CD14-positive monocyte (primary cell): ENCODE results near the gene RAF1. TPM values are rescaled to one million over a fixed set of nuclear protein-coding genes. Genes with fewer than 3 reads are reported as not detected.
A peak's percentile ranks its signal among the peaks of the same experiment; 100 is the strongest.

Experiments
- DNase-seq, 3 donors: peaks; one replicate each; pipeline ENCODE4 v3.0.0-alpha.2; 2011 to 2022
- H2AFZ ChIP-seq: 2 replicates; pipeline ENCODE4 v1.6.0; 2012; ENCODE audit warnings: mild to moderate bottlenecking, low read depth, low read length, inconsistent platforms; ENCODE audit not compliant: insufficient read depth, poor library complexity, severe bottlenecking
- H3K27ac ChIP-seq, 2 donors: 1 replicate in 1 of 2; 2 replicates in 1 of 2; pipeline ENCODE4 v1.5.1; 2012 to 2013; ENCODE audit warnings: low read length in 2 of 2, control low read depth in 1 of 2, inconsistent platforms in 1 of 2, low read depth in 1 of 2, mild to moderate bottlenecking in 1 of 2
- H3K27me3 ChIP-seq, 2 donors: one replicate each; pipeline versions ENCODE4 v1.6.0 to v1.6.1; 2011 to 2013; ENCODE audit warnings: low read length in 2 of 2; ENCODE audit not compliant: control insufficient read depth in 2 of 2, insufficient read depth in 2 of 2
- H3K36me3 ChIP-seq, 2 donors: replicated peaks in 1 of 2; 1 replicate in 1 of 2; 2 replicates in 1 of 2; pipeline versions ENCODE4 v1.5.1 to v1.6.1; 2012 to 2013; ENCODE audit warnings: low read length in 2 of 2, control low read depth in 1 of 2, inconsistent platforms in 1 of 2, mild to moderate bottlenecking in 1 of 2; ENCODE audit not compliant: insufficient read depth in 2 of 2, control insufficient read depth in 1 of 2
- H3K4me1 ChIP-seq, 2 donors: 1 replicate in 1 of 2; 2 replicates in 1 of 2; pipeline versions ENCODE4 v1.5.1 to v1.6.1; 2012 to 2013; ENCODE audit warnings: low read length in 2 of 2, control low read depth in 1 of 2, inconsistent platforms in 1 of 2, mild to moderate bottlenecking in 1 of 2, moderate library complexity in 1 of 2; ENCODE audit not compliant: insufficient read depth in 2 of 2, control insufficient read depth in 1 of 2
- H3K4me2 ChIP-seq: replicated peaks from 2 replicates; pipeline ENCODE3; 2012; ENCODE audit warnings: low read length, moderate library complexity, mild to moderate bottlenecking; ENCODE audit not compliant: poor library complexity, severe bottlenecking; ENCODE audit errors: extremely low read depth
- H3K4me3 ChIP-seq, 3 experiments: fragments of 200-600 bp in 1 of 3; sonication (generic) in 1 of 3; replicated peaks in 1 of 3; 1 replicate in 2 of 3; 2 replicates in 1 of 3; pipeline ENCODE4 v1.5.1; 2011 to 2013; ENCODE audit warnings: low read length in 3 of 3, mild to moderate bottlenecking in 3 of 3, control low read depth in 2 of 3, low read depth in 2 of 3, inconsistent platforms in 1 of 3, moderate library complexity in 1 of 3
- H3K79me2 ChIP-seq: 2 replicates; pipeline ENCODE4 v1.6.0; 2012; ENCODE audit warnings: mild to moderate bottlenecking, control low read depth, inconsistent platforms, low read length, moderate library complexity; ENCODE audit not compliant: insufficient read depth
- H3K9ac ChIP-seq: 2 replicates; pipeline ENCODE4 v1.6.0; 2017; ENCODE audit warnings: low read length, mild to moderate bottlenecking; ENCODE audit not compliant: insufficient read depth, poor library complexity, severe bottlenecking
- H3K9me3 ChIP-seq, 2 donors: replicated peaks in 1 of 2; 1 replicate in 1 of 2; 2 replicates in 1 of 2; pipeline versions ENCODE4 v1.5.1 to v1.6.1; 2012 to 2013; ENCODE audit warnings: low read length in 2 of 2, control low read depth in 1 of 2; ENCODE audit not compliant: control insufficient read depth in 1 of 2, insufficient read depth in 1 of 2
- H4K20me1 ChIP-seq: 2 replicates; pipeline ENCODE4 v1.6.0; 2012; ENCODE audit warnings: mild to moderate bottlenecking, low read length, control low read depth, moderate library complexity; ENCODE audit not compliant: insufficient read depth
- H3K27ac Mint-ChIP-seq, 7 donors: one replicate each; pipeline ENCODE4 v1.8.0; 2020; ENCODE audit warnings: mild to moderate bottlenecking in 7 of 7, mixed read lengths in 7 of 7, moderate library complexity in 6 of 7, inconsistent platforms in 2 of 7
- H3K27me3 Mint-ChIP-seq, 3 donors: one replicate each; pipeline ENCODE4 v1.8.0; 2021 to 2022; ENCODE audit warnings: low read depth in 3 of 3, mild to moderate bottlenecking in 3 of 3, mixed read lengths in 3 of 3, moderate library complexity in 3 of 3, inconsistent platforms in 1 of 3
- H3K36me3 Mint-ChIP-seq, 2 donors: one replicate each; pipeline ENCODE4 v1.8.0; 2020; ENCODE audit warnings: mixed read lengths in 2 of 2, inconsistent platforms in 1 of 2, mild to moderate bottlenecking in 1 of 2
- H3K4me1 Mint-ChIP-seq: one replicate; pipeline ENCODE4 v1.8.0; 2020; ENCODE audit warnings: mild to moderate bottlenecking, mixed read lengths
- H3K4me3 Mint-ChIP-seq, 2 donors: one replicate each; pipeline ENCODE4 v1.8.0; 2020; ENCODE audit warnings: mild to moderate bottlenecking in 2 of 2, mixed read lengths in 2 of 2, moderate library complexity in 1 of 2
- H3K9me3 Mint-ChIP-seq, 7 donors: one replicate each; pipeline ENCODE4 v1.8.0; 2020 to 2022; ENCODE audit warnings: mixed read lengths in 7 of 7, mild to moderate bottlenecking in 6 of 7, moderate library complexity in 6 of 7, inconsistent platforms in 2 of 7
- WGBS: methylation state at CpG from one replicate; pipeline ENCODE4 v1.1.5; 2013; ENCODE audit warnings: missing lambda C conversion rate; ENCODE audit not compliant: insufficient coverage; 5-methylcytosine and 5-hydroxymethylcytosine counted together
- intact Hi-C, 2 donors: fragments of 100-400 bp; cut with micrococcal nuclease; formaldehyde crosslinking; loops; one replicate each; pipeline versions ENCODE4 v1.15.0 to v1.15.1; 2023
- polyA plus RNA-seq, 3 donors: library from polyadenylated mRNA; depleted of rRNA in 1 of 3; unstranded in 2 of 3; stranded (reverse) in 1 of 3; fragments of 300-500 nt in 2 of 3; fragments of >200 nt in 1 of 3; fragmentation: Illumina TruSeq in 2 of 3; gene quantifications; 1 replicate in 2 of 3; 2 replicates in 1 of 3; pipeline ENCODE4 v1.2.3, GENCODE V29; 2012 to 2021
- TF ChIP-seq, protein P1 (sequence below): fragments of 200-600 bp; IDR thresholded peaks from one replicate; pipeline ENCODE4 v1.8.0; 2022; ENCODE audit warnings: antibody characterized with exemption, mild to moderate bottlenecking

The RAF1 gene
- polyA plus RNA-seq, 3 donors = 73.0 to 181 (median 79.5) TPM

GRCh38 chr3:12630292-12630691, 33.6 kb downstream of the RAF1 start:
- intact Hi-C loops = no loop called here
- Histone ChIP-seq H3K27me3 (no peaks in the 10 kb centered on the region), H3K4me3 (no peak overlapping the region), H3K79me2 (peaks cover 100% of the 10 kb centered on the region), H3K4me1 (peaks cover 12 to 16% of the 10 kb centered on the region in 2 donors), H3K4me2 (no peak overlapping the region), H2AFZ (no peak overlapping the region), H4K20me1 (peaks cover 100% of the 10 kb centered on the region), H3K36me3 (peaks cover 0 to 4% of the 10 kb centered on the region in 2 donors), H3K27ac (peak overlapping the region in 1 of 2 donors; percentile 55), H3K9ac (no peak overlapping the region), H3K9me3 (no peaks in the 10 kb centered on the region)
- Mint-ChIP-seq H3K36me3 (peaks cover 4 to 15% of the 10 kb centered on the region in 2 donors), H3K9me3 (no peaks in the 10 kb centered on the region), H3K4me1 (peaks cover 46% of the 10 kb centered on the region), H3K4me3 (no peak overlapping the region), H3K27me3 (peaks cover 0 to 2% (median 0%) of the 10 kb centered on the region in 3 donors), H3K27ac (peak overlapping the region in 5 of 7 donors; percentile 3 to 58 (median 51))
- TF ChIP-seq, protein P1, sequence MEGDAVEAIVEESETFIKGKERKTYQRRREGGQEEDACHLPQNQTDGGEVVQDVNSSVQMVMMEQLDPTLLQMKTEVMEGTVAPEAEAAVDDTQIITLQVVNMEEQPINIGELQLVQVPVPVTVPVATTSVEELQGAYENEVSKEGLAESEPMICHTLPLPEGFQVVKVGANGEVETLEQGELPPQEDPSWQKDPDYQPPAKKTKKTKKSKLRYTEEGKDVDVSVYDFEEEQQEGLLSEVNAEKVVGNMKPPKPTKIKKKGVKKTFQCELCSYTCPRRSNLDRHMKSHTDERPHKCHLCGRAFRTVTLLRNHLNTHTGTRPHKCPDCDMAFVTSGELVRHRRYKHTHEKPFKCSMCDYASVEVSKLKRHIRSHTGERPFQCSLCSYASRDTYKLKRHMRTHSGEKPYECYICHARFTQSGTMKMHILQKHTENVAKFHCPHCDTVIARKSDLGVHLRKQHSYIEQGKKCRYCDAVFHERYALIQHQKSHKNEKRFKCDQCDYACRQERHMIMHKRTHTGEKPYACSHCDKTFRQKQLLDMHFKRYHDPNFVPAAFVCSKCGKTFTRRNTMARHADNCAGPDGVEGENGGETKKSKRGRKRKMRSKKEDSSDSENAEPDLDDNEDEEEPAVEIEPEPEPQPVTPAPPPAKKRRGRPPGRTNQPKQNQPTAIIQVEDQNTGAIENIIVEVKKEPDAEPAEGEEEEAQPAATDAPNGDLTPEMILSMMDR = no peak
- DNase-seq = no peak
- WGBS = 96% methylated on average over 2 of the region's 2 CpGs

DNA sequence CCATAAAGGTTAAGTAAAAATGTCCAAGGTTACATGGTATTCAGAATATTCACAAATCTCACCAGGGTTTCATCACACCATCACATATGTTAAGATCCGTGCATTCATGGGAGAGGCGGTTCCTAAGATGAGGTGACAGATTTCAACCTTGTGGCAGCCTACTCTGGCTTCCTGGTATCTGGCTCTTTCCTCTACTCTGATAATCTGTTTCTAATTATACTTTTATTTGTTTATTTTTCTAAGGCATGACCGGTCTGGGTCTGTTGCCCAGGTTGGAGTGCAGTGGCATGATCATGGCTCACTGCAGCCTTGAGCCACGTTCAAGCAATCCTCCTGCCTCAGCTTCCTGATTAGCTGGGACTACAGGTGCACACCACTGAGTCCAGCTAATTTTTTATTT, 34.4 kb downstream of the RAF1 start:
- peaks cover 0 to 2% (median 0%) of the 10 kb centered on the region in 3 donors for H3K27me3 Mint-ChIP-seq
- peaks cover 4 to 12% of the 10 kb centered on the region in 2 donors for H3K36me3 Mint-ChIP-seq
- H3K79me2 ChIP-seq = peaks cover 100% of the 10 kb centered on the region
- H3K27ac ChIP-seq = peak overlapping the region in 1 of 2 donors; percentile 7
- H3K9me3 Mint-ChIP-seq = no peaks in the 10 kb centered on the region
- TF ChIP-seq, protein P1 = no peak
- intact Hi-C loops = no loop called here
- H3K27me3 ChIP-seq = no peaks in the 10 kb centered on the region
- H2AFZ ChIP-seq = no peak overlapping the region
- peak overlapping the region in 6 of 7 donors; percentile 2 to 80 (median 28) for H3K27ac Mint-ChIP-seq
- WGBS = 60% methylated on average over 2 of the region's 4 CpGs
- H3K4me2 ChIP-seq = no peak overlapping the region
- peaks cover 100% of the 10 kb centered on the region for H4K20me1 ChIP-seq
- H3K9me3 ChIP-seq = no peaks in the 10 kb centered on the region
- no peak overlapping the region for H3K4me3 ChIP-seq
- DNase-seq = no peak
- peaks cover 50% of the 10 kb centered on the region for H3K4me1 Mint-ChIP-seq
- peaks cover 12 to 16% of the 10 kb centered on the region in 2 donors for H3K4me1 ChIP-seq
- no peak overlapping the region for H3K4me3 Mint-ChIP-seq
- H3K36me3 ChIP-seq = peaks cover 0 to 3% of the 10 kb centered on the region in 2 donors
- no peak overlapping the region for H3K9ac ChIP-seq
